Measurements from ENCODE around the gene UCK2. TPM values are rescaled to one million over a fixed set of nuclear protein-coding genes. Genes with fewer than 3 reads are reported as not detected.

UCK2 gene
- total RNA-seq, 1 experiment from 2014 or later, result 67.2 TPM

DNA sequence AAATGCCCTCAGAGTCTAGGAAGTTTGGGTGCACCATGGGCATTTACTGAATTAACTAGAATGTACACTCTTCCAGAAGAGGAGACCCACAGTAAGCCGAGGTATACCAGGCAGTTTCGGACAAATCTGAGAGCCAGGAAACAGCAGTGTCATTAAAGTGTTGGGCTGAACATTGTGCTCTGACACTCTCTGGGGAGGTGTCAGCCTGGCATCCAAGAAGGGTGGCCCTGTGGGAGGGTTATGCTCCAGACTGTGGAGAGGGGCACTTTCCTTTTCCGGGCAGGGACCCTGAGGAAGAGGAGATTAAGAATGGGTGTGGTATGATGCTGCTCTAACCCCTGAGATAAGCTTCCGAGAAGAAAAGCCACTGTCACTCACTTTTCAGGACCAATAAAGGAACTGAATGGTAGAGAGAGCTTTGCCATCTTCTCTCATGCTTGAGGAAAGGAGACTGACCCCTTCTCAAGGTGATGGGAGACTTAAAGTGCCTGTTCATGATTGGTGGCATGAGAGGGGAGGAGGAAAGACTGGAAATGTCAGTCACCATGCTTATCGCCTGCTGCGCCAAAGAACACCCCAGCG, 98.2 kb downstream of the UCK2 start:
- DNase-seq, result no peak
- Mint-ChIP-seq H3K9me3 (ENCODE audit: unreplicated experiment) (no peaks in the 10 kb centered on the region), H3K27ac (ENCODE audit: unreplicated experiment) (no peak overlapping the region), H3K4me3 (ENCODE audit: unreplicated experiment) (no peak overlapping the region), H3K27me3 (ENCODE audit: insufficient read depth, unreplicated experiment) (no peaks in the 10 kb centered on the region), H3K4me1 (ENCODE audit: low read depth, unreplicated experiment) (no peaks in the 10 kb centered on the region), H3K36me3 (ENCODE audit: insufficient read depth, unreplicated experiment) (no peaks in the 10 kb centered on the region)
- Histone ChIP-seq H3K36me3 (ENCODE audit: control insufficient read depth, insufficient read depth, low read length) (no peaks in the 10 kb centered on the region), H3K27me3 (replicated peaks; ENCODE audit: control insufficient read depth, insufficient read depth, low read length) (no peaks in the 10 kb centered on the region), H3K4me1 (no peaks in the 10 kb centered on the region), H3K9me3 (no peaks in the 10 kb centered on the region), H3K4me3 (ENCODE audit: low read depth, low read length) (no peak overlapping the region)
- TF ChIP-seq, protein P1, sequence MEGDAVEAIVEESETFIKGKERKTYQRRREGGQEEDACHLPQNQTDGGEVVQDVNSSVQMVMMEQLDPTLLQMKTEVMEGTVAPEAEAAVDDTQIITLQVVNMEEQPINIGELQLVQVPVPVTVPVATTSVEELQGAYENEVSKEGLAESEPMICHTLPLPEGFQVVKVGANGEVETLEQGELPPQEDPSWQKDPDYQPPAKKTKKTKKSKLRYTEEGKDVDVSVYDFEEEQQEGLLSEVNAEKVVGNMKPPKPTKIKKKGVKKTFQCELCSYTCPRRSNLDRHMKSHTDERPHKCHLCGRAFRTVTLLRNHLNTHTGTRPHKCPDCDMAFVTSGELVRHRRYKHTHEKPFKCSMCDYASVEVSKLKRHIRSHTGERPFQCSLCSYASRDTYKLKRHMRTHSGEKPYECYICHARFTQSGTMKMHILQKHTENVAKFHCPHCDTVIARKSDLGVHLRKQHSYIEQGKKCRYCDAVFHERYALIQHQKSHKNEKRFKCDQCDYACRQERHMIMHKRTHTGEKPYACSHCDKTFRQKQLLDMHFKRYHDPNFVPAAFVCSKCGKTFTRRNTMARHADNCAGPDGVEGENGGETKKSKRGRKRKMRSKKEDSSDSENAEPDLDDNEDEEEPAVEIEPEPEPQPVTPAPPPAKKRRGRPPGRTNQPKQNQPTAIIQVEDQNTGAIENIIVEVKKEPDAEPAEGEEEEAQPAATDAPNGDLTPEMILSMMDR (IDR thresholded peaks at IDR 0.05; ENCODE audit: insufficient read depth in 1 of 2, low read depth in 1 of 2, low read length in 1 of 2, severe bottlenecking in 1 of 2, unreplicated experiment in 1 of 2), result no peak
- ChIA-PET POLR2A (no interaction called here), CTCF (interaction anchor here (1.2 to 1.5 kb wide), 2 partner anchors 10 to 554 kb away, joined by 3 to 20 read pairs; no protein-coding TSS in a partner anchor)
- intact Hi-C loops (cut with micrococcal nuclease; ENCODE audit: unreplicated experiment), result loop anchor here (2.0 kb wide), 2 partner anchors 333 to 507 kb away; no protein-coding TSS in a partner anchor
- BruUV-seq (replicated peaks), result no TSS peak

DNA sequence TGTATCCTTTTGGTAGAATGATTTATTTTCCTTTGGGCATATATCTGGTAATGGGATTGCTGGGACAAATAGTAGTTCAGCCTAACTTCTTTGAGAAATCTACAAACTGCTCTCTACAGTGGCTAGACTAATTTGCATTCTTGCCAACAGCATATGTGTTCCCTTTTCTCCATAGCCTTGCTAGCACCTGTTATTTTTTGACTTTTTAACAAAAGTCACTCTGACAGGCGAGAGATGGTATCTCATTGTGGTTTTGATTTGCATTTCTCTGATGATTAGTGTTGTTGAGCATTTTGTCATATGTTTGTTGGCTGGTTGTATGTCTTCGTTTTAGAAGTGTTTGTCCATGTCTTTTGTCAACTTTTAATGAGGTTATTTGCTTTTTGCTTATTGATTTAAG, 99.8 kb downstream of the UCK2 start:
- BruUV-seq (replicated peaks), result no TSS peak
- no peaks in the 10 kb centered on the region for H3K27me3 ChIP-seq (replicated peaks; ENCODE audit: control insufficient read depth, insufficient read depth, low read length)
- Mint-ChIP-seq H3K27me3 (ENCODE audit: insufficient read depth, unreplicated experiment) (no peaks in the 10 kb centered on the region), H3K27ac (ENCODE audit: unreplicated experiment) (no peak overlapping the region), H3K9me3 (ENCODE audit: unreplicated experiment) (no peaks in the 10 kb centered on the region), H3K4me3 (ENCODE audit: unreplicated experiment) (no peak overlapping the region), H3K36me3 (ENCODE audit: insufficient read depth, unreplicated experiment) (no peaks in the 10 kb centered on the region), H3K4me1 (ENCODE audit: low read depth, unreplicated experiment) (no peaks in the 10 kb centered on the region)
- TF ChIP-seq, protein P1 (IDR thresholded peaks at IDR 0.05; ENCODE audit: insufficient read depth in 1 of 2, low read depth in 1 of 2, low read length in 1 of 2, severe bottlenecking in 1 of 2, unreplicated experiment in 1 of 2), result no peak
- CTCF ChIA-PET, result no interaction called here
- no peaks in the 10 kb centered on the region for H3K36me3 ChIP-seq (ENCODE audit: control insufficient read depth, insufficient read depth, low read length)
- no peaks in the 10 kb centered on the region for H3K4me1 ChIP-seq
- POLR2A ChIA-PET, result no interaction called here
- intact Hi-C loops (cut with micrococcal nuclease; ENCODE audit: unreplicated experiment), result no loop called here
- no peak for DNase-seq
- H3K9me3 ChIP-seq, result no peaks in the 10 kb centered on the region
- H3K4me3 ChIP-seq (ENCODE audit: low read depth, low read length), result no peak overlapping the region

GRCh38 chr1:165928075-165928731, 100.8 kb downstream of the UCK2 start:
- peak; percentile 44 to 47 for DNase-seq
- Mint-ChIP-seq H3K36me3 (ENCODE audit: insufficient read depth, unreplicated experiment) (no peaks in the 10 kb centered on the region), H3K27ac (ENCODE audit: unreplicated experiment) (no peak overlapping the region), H3K27me3 (ENCODE audit: insufficient read depth, unreplicated experiment) (no peaks in the 10 kb centered on the region), H3K9me3 (ENCODE audit: unreplicated experiment) (no peaks in the 10 kb centered on the region), H3K4me3 (ENCODE audit: unreplicated experiment) (no peak overlapping the region), H3K4me1 (ENCODE audit: low read depth, unreplicated experiment) (no peaks in the 10 kb centered on the region)
- CTCF ChIA-PET, result no interaction called here
- TF ChIP-seq, protein P1 (IDR thresholded peaks at IDR 0.05; ENCODE audit: insufficient read depth in 1 of 2, low read depth in 1 of 2, low read length in 1 of 2, severe bottlenecking in 1 of 2, unreplicated experiment in 1 of 2), result peak; percentile 53 to 63
- no TSS peak for BruUV-seq (replicated peaks)
- Histone ChIP-seq H3K36me3 (ENCODE audit: control insufficient read depth, insufficient read depth, low read length) (no peaks in the 10 kb centered on the region), H3K4me1 (no peaks in the 10 kb centered on the region), H3K9me3 (no peaks in the 10 kb centered on the region), H3K27me3 (replicated peaks; ENCODE audit: control insufficient read depth, insufficient read depth, low read length) (no peaks in the 10 kb centered on the region), H3K4me3 (ENCODE audit: low read depth, low read length) (no peak overlapping the region)
- POLR2A ChIA-PET, result no interaction called here
- intact Hi-C loops (cut with micrococcal nuclease; ENCODE audit: unreplicated experiment), result loop anchor here (1.0 kb wide), 1 partner anchor 551 kb away; no protein-coding TSS in a partner anchor
